PC-3 (cell line): ENCODE data around the gene PLIN3. TPM values are rescaled to one million over a fixed set of nuclear protein-coding genes. Genes with fewer than 3 reads are reported as not detected.

Experiments
- ATAC-seq: fragments of 200-7000 bp; cut with Tn5 transposase; 2 replicates; pipeline ENCODE4 v1.9.1; 2020; ENCODE audit warnings: mild to moderate bottlenecking, moderate library complexity
- BruUV-seq: library from RNA; stranded (reverse); fragments of 400-500 nt; replicated peaks from 2 replicates; lab custom pipeline; 2021; lab: Mats Ljungman, UMichigan
- CTCF ChIA-PET: fragments of 300-600 bp; sonication (Branson Sonifier 250); formaldehyde crosslinking; loops from one replicate; lab custom pipeline; 2022; ENCODE audit warnings: antibody characterized with exemption; lab: Charles Lee
- POLR2A ChIA-PET: fragments of 300-600 bp; sonication (Branson Sonifier 250); formaldehyde crosslinking; loops from one replicate; lab custom pipeline; 2022; ENCODE audit warnings: antibody characterized with exemption; ENCODE audit not compliant: unreplicated experiment; lab: Charles Lee
- DNase-seq: peaks from one replicate; pipeline ENCODE4 v3.0.0-alpha.2; 2015
- H2AFZ ChIP-seq: fragments of 300-600 bp; sonication (generic); 2 replicates; pipeline ENCODE4 v1.6.0; 2016; ENCODE audit warnings: antibody characterized with exemption, low read length
- H3F3A ChIP-seq: fragments of 300-600 bp; sonication (generic); one replicate; pipeline ENCODE4 v1.6.0; 2017; ENCODE audit warnings: antibody characterized with exemption, low read length, control low read depth, mild to moderate bottlenecking; ENCODE audit not compliant: unreplicated experiment
- H3K27ac ChIP-seq: fragments of 300-600 bp; sonication (generic); 2 replicates; pipeline ENCODE4 v1.5.1; 2016; ENCODE audit warnings: mild to moderate bottlenecking, low read length
- H3K27me3 ChIP-seq: fragments of 300-600 bp; sonication (generic); 2 replicates; pipeline ENCODE4 v1.6.1; 2016; ENCODE audit warnings: low read length, mixed read lengths
- H3K36me3 ChIP-seq: fragments of 300-600 bp; sonication (generic); 2 replicates; pipeline ENCODE4 v1.6.1; 2016; ENCODE audit warnings: low read depth, mixed run types, low read length, mixed read lengths
- H3K4me1 ChIP-seq: fragments of 300-600 bp; sonication (generic); 2 replicates; pipeline ENCODE4 v1.5.1; 2016; ENCODE audit warnings: low read length; ENCODE audit not compliant: insufficient read depth
- H3K4me2 ChIP-seq: fragments of 300-600 bp; sonication (generic); 2 replicates; pipeline ENCODE4 v1.6.0; 2016; ENCODE audit warnings: low read length
- H3K4me3 ChIP-seq: fragments of 300-600 bp; sonication (generic); 2 replicates; pipeline ENCODE4 v1.5.1; 2016; ENCODE audit warnings: mild to moderate bottlenecking, low read length, mixed read lengths
- H3K79me2 ChIP-seq: fragments of 300-600 bp; sonication (generic); 2 replicates; pipeline ENCODE4 v1.6.1; 2017; ENCODE audit warnings: low read length, mixed read lengths
- H3K9ac ChIP-seq: fragments of 300-600 bp; sonication (generic); 2 replicates; pipeline ENCODE4 v1.6.0; 2016; ENCODE audit warnings: mild to moderate bottlenecking, low read length
- H3K9me2 ChIP-seq: fragments of 300-600 bp; sonication (generic); replicated peaks from 2 replicates; pipeline ENCODE4 v1.6.1; 2016; ENCODE audit warnings: mixed run types, low read length, mixed read lengths
- H3K9me3 ChIP-seq: fragments of 300-600 bp; sonication (generic); 2 replicates; pipeline ENCODE4 v1.6.1; 2016; ENCODE audit warnings: low read length, mixed read lengths
- H4K20me1 ChIP-seq: fragments of 300-600 bp; sonication (generic); 2 replicates; pipeline ENCODE4 v1.6.1; 2016; ENCODE audit warnings: low read length, mixed read lengths
- CTCF ChIP-seq: fragments of 300-600 bp; sonication (generic); conservative IDR thresholded peaks from 2 replicates; pipeline ENCODE4 v1.5.1; 2017; ENCODE audit warnings: antibody characterized with exemption, low read depth, mild to moderate bottlenecking, low read length
- EZH2 ChIP-seq: fragments of 300-600 bp; sonication (generic); IDR thresholded peaks from one replicate; pipeline ENCODE4 v1.6.1; 2017; ENCODE audit warnings: antibody characterized with exemption, mild to moderate bottlenecking, low read length; ENCODE audit not compliant: unreplicated experiment
- EZH2phosphoT487 ChIP-seq: fragments of 300-600 bp; sonication (generic); IDR thresholded peaks from 2 replicates; pipeline ENCODE4 v1.6.1; 2018; ENCODE audit warnings: mild to moderate bottlenecking, antibody characterized with exemption, low read length, borderline replicate concordance
- intact Hi-C: fragments of 100-400 bp; cut with micrococcal nuclease; formaldehyde crosslinking; loops from 2 replicates; pipeline ENCODE4 v1.9.0; 2023
- total RNA-seq: library from RNA; depleted of rRNA; stranded (reverse); fragments of >200 nt; gene quantifications from 2 replicates; pipeline ENCODE4 v1.2.3, GENCODE V29; 2014

PLIN3 gene
- total RNA-seq, 1 experiment from 2014 or later: 136 TPM

- DNase-seq (peak; percentile 80), ATAC-seq (peak; percentile 78)
- Histone ChIP-seq H2AFZ (peak overlapping the region; percentile 58; the same call in 1 of the 2 replicates), H3K9me2 (no peaks in the 10 kb centered on the region), H3K36me3 (no peaks in the 10 kb centered on the region), H4K20me1 (no peaks in the 10 kb centered on the region), H3K27ac (no peak overlapping the region), H3K4me3 (no peak overlapping the region), H3K79me2 (no peaks in the 10 kb centered on the region), H3K9ac (no peak overlapping the region), H3F3A (peaks cover 3% of the 10 kb centered on the region), H3K9me3 (no peaks in the 10 kb centered on the region), H3K4me2 (no peak overlapping the region), H3K27me3 (no peaks in the 10 kb centered on the region), H3K4me1 (peaks cover 14% of the 10 kb centered on the region)
- ChIA-PET CTCF (no interaction called here), POLR2A (no interaction called here)
- no peak for TF ChIP-seq EZH2phosphoT487
- TF ChIP-seq CTCF: peak; percentile 96
- TF ChIP-seq EZH2: no peak
- intact Hi-C loops: loop anchor here (1.0 kb wide), 1 partner anchor 72 kb away; no protein-coding TSS in a partner anchor
- BruUV-seq: no TSS peak
Observed at GRCh38 chr19:4803736-4804695, 63.5 kb downstream of the PLIN3 start.

GRCh38 chr19:4802711-4803110 lies 64.8 kb downstream of the PLIN3 start:
- no peak for DNase-seq
- no peak overlapping the region for H3K9ac ChIP-seq
- peaks cover under 1% of the 10 kb centered on the region; the same call in 1 of the 2 replicates for H3K79me2 ChIP-seq
- CTCF ChIA-PET: interaction anchor here (0.5 kb wide), 1 partner anchor 43 kb away, joined by 3 read pairs; no protein-coding TSS in a partner anchor
- H3K4me1 ChIP-seq: peaks cover 14% of the 10 kb centered on the region
- no peaks in the 10 kb centered on the region for H3K9me3 ChIP-seq
- H3F3A ChIP-seq: peaks cover 3% of the 10 kb centered on the region
- H3K4me3 ChIP-seq: no peak overlapping the region
- intact Hi-C loops: no loop called here
- no peaks in the 10 kb centered on the region for H3K9me2 ChIP-seq
- H3K27ac ChIP-seq: no peak overlapping the region
- no peak overlapping the region for H3K4me2 ChIP-seq
- no peak overlapping the region for H2AFZ ChIP-seq
- no peaks in the 10 kb centered on the region for H4K20me1 ChIP-seq
- no peaks in the 10 kb centered on the region for H3K36me3 ChIP-seq
- BruUV-seq: no TSS peak
- ATAC-seq: no peak
- H3K27me3 ChIP-seq: no peaks in the 10 kb centered on the region
- no peak for TF ChIP-seq EZH2phosphoT487
- no peak for TF ChIP-seq CTCF
- no peak for TF ChIP-seq EZH2
- POLR2A ChIA-PET: no interaction called here
